ENCODE data around the gene ZNF205.
"Not testable (repeated sequence)": the region's sequence is repeated elsewhere in the genome, so short reads cannot be mapped to it uniquely, and the experiment has no call there.

ZNF205 gene

DNA sequence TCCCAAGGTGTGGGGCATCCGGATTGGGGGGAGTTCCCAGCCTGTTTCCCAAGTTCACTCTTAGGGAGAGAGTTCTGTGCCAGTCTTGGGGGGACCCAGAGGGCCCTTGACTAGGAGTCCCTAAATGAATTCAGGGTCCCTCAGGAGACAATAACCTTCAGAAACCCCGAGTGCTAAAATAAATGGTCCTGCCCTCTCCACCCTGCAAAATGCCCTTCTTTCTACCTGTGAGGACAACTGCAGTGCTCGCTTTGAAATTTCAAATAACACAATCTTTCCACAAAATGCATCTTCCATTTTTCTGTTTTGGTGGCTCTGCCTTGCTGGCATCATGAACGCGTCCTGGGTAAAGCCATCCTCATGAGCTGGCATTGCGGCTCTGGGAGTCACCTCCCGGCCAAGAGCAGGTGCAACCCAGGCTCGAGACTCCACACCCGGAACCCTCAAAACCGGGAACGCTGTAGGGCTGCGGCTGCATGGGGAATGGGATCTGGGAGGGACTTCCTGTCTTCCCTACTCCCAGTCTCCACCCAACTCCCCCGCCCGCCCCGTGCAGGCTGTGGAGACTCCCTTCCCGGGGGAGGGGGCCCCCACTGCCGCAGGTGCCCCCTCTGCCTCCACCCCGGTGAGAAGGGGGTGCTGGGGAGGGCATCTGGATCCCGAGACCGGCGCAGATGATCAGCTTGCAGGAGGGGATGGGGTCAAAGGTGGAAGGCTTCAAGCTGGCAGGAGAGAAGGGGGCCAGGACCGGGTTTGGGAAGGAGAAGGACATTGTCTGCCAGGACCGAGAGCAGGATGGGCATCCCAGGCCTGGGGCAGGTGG lies at the start of gene ZNF205:
TSS of gene ZNF205 (plus strand) at position 529 of the 823 bp plus-strand sequence. CDS start 845 bp downstream, outside the sequence.
- no peak for DNase-seq (ENCODE audit: low read depth)

DNA sequence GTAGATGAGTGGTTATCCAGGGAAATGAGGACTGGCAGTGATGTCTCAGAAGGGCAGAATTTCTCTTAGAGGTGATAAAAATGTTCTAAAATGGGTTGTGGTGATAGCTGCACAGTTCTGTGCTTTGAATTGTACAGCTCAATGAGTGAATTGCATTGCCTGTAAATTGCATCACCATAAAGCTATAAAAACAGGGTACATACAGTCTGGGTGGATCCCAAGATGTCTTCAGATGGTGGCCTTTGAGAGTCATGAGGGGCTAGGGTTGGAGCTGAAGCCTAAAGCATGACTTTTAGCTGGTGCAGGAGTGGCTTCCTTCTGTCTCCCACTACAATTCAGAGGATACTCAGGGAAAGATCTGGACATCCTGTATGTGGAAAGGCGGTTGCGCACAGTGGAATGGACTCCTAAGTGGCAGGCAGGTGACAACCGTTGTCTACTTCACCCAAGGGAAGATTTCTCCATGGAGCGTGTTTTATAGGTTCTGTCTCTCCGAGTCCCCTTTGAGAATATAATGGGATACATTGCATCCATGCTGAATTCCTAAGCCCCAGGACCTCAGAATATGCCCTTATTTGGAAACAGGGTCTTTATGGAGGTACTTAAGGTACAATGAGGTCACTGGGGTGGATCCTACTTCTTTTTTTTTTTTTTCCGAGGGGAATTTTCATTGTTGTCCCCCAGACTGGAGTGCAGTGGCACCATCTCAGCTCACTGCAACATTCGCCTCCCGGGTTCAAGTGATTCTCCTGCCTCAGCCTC lies 48.6 kb upstream of the ZNF205 start:
- DNase-seq (ENCODE audit: low read depth), result no peak

- peak; percentile 49 for DNase-seq (ENCODE audit: low read depth)
Observed at GRCh38 chr16:3065069-3065741, 47.2 kb upstream of the ZNF205 start, which contains the start of gene IL32. TSS of gene IL32 (plus strand) at chr16:3065640. CDS start at chr16:3065812, 172 bp downstream.

DNA sequence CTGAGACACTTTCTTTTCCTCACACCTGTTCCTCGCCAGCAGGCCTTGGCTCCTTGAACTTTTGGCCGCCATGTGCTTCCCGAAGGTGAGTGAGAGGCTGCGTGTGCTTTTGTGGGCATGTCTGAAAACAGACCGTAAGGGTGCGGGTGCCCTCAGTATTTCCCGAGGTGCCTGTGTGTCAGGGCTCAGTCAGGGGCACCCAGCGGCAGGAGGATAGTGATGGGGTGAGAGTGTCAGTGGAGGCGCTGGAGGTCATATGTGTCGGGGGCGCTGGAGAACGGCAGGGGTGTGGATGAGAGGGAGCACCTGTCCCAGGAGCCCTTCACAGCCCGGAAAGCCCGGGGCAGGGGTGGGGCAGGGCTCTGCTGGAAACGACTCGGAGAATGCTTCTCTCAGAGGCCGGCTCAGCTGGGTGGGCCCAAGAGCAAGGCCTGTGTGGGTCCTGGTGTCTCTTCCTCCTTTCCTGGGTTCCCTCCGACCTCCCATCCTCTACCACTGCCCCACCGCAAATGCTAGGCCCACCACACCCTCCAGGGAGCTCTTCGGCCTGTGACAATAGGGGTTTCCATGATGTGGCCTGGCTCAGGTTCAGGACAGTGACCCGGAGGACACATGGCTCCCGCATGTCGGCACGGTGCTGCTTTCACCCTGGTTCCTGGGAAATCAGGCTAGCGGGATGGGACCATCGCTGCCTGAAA lies 46.5 kb upstream of the ZNF205 start:
- no peak for DNase-seq (ENCODE audit: low read depth)

- DNase-seq (ENCODE audit: low read depth), result no peak
Observed at GRCh38 chr16:3066440-3066748, 46.0 kb upstream of the ZNF205 start.

GRCh38 chr16:3068487-3068886 lies 43.9 kb upstream of the ZNF205 start:
- DNase-seq (ENCODE audit: low read depth), result no peak

GRCh38 chr16:3069146-3069545 lies 43.2 kb upstream of the ZNF205 start:
- not testable (repeated sequence) for DNase-seq (ENCODE audit: low read depth)

- no peak for DNase-seq (ENCODE audit: low read depth)
Observed at GRCh38 chr16:3070608-3071111, 41.7 kb upstream of the ZNF205 start.

DNA sequence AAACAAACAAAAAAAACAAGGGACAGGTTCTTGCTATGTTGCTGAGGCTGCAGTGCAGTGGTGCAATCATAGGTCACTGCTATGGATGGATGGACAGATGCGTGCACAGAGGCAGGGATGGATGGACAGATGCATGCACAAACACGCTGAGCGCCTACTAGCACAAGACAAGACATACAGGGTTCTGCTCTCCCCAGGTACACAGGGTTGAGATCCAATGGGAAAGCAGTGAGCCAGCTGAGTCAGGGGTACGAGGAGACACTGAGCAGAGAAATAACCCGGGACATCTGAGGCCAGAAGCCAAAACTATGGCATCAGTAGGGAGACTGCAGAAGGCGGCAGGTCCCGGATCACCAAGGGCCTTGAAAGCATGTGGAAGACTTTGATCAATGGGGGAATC lies 40.7 kb upstream of the ZNF205 start:
- DNase-seq (ENCODE audit: low read depth), result no peak

GRCh38 chr16:3072148-3072547 lies 40.2 kb upstream of the ZNF205 start:
- not testable (repeated sequence) for DNase-seq (ENCODE audit: low read depth)

GRCh38 chr16:3072576-3073263 lies 39.7 kb upstream of the ZNF205 start:
- not testable (repeated sequence) for DNase-seq (ENCODE audit: low read depth)

- no peak for DNase-seq (ENCODE audit: low read depth)
Observed at GRCh38 chr16:3073448-3073847, 38.9 kb upstream of the ZNF205 start.

GRCh38 chr16:3074860-3075522 lies 37.4 kb upstream of the ZNF205 start:
- peak; percentile 58 for DNase-seq (ENCODE audit: low read depth)

GRCh38 chr16:3075523-3075915 lies 36.9 kb upstream of the ZNF205 start:
- DNase-seq (ENCODE audit: low read depth), result no peak

- DNase-seq (ENCODE audit: low read depth), result not testable (repeated sequence)
Observed at GRCh38 chr16:3075946-3076345, 36.4 kb upstream of the ZNF205 start.

DNA sequence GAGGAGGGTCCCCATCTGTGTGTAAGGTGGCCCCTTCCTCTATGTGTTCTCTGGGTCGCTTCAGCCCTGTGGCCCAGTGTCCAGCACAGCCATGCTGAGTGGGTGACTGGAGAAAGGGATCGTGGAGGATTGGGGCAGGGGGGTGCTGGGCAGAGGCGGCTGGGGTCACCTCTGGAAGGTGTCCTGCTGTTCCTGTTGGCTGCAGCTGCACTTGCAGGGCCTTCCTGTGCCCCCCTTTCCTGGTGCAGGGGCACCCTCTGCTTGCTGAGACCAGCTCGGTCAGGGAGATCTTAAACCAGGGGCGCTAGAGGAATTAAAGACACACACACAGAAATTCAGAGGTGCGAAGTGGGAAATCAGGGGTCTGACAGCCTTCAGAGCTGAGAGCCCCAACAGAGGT lies 35.8 kb upstream of the ZNF205 start:
- no peak for DNase-seq (ENCODE audit: low read depth)

GRCh38 chr16:3080024-3080423 lies 32.4 kb upstream of the ZNF205 start:
- no peak for DNase-seq (ENCODE audit: low read depth)

GRCh38 chr16:3081957-3082356 lies 30.4 kb upstream of the ZNF205 start:
- DNase-seq (ENCODE audit: low read depth), result not testable (repeated sequence)

- not testable (repeated sequence) for DNase-seq (ENCODE audit: low read depth)
Observed at GRCh38 chr16:3083408-3083807, 29.0 kb upstream of the ZNF205 start.

- no peak for DNase-seq (ENCODE audit: low read depth)
Observed at GRCh38 chr16:3084491-3084890, 27.9 kb upstream of the ZNF205 start.
